Measurements from ENCODE around the gene PKN2.

- no peak for TF ChIP-seq CTCF (IDR thresholded peaks at IDR 0.05)
- no peak for TF ChIP-seq POLR2A (IDR thresholded peaks at IDR 0.05)
Measured at GRCh38 chr1:88744142-88744541, 60.1 kb downstream of the PKN2 start.

Measured in gastroesophageal sphincter (tissue), 3 donors.